Myocyte (in vitro differentiated cells): ENCODE results near the gene LSP1. TPM values are rescaled to one million over a fixed set of nuclear protein-coding genes. Genes with fewer than 3 reads are reported as not detected.
"Not testable (repeated sequence)": the region's sequence is repeated elsewhere in the genome, so short reads cannot be mapped to it uniquely, and the experiment has no call there.

ENCODE experiments used
- DNase-seq: peaks from one replicate; pipeline ENCODE4 v3.0.0-alpha.2; 2012; ENCODE audit warnings: low read depth
- total RNA-seq: library from RNA; depleted of rRNA; stranded (reverse); fragments of >200 nt; gene quantifications from 2 replicates; pipeline ENCODE4 v1.2.3, GENCODE V29; 2014

Gene LSP1
- total RNA-seq, 1 donor from 2014 or later, result 407 TPM

- DNase-seq, result peak; percentile 81
Observed at GRCh38 chr11:1875093-1875850, 22.4 kb downstream of the LSP1 start.

- peak; percentile 82 for DNase-seq
Observed at GRCh38 chr11:1875851-1876301, 23.0 kb downstream of the LSP1 start.

GRCh38 chr11:1876361-1877063 is 23.6 kb downstream of the LSP1 start:
- DNase-seq, result peak; percentile 85

- peak; percentile 55 for DNase-seq
Observed at GRCh38 chr11:1877211-1878136, 24.6 kb downstream of the LSP1 start.

GRCh38 chr11:1878137-1879031 is 25.5 kb downstream of the LSP1 start:
- DNase-seq, result no peak

GRCh38 chr11:1879342-1879940 is 26.6 kb downstream of the LSP1 start:
- DNase-seq, result no peak

- no peak for DNase-seq
Observed at GRCh38 chr11:1879941-1880720, 27.2 kb downstream of the LSP1 start.

GRCh38 chr11:1880746-1881441 is 28.0 kb downstream of the LSP1 start:
- DNase-seq, result no peak

GRCh38 chr11:1881442-1882264 is 28.8 kb downstream of the LSP1 start:
- no peak for DNase-seq

- peak; percentile 76 for DNase-seq
Observed at GRCh38 chr11:1882265-1883238, 29.7 kb downstream of the LSP1 start.

- no peak for DNase-seq
Observed at GRCh38 chr11:1883346-1884302, 30.7 kb downstream of the LSP1 start.

- DNase-seq, result no peak
Observed at GRCh38 chr11:1884303-1884700, 31.4 kb downstream of the LSP1 start.

GRCh38 chr11:1886551-1886950 is 33.7 kb downstream of the LSP1 start:
- not testable (repeated sequence) for DNase-seq

- DNase-seq, result peak; percentile 91
Observed at GRCh38 chr11:1887451-1888346, 34.8 kb downstream of the LSP1 start.
